Bronchial epithelial cell (primary cell): ENCODE data around the gene RHOD. TPM values are rescaled to one million over a fixed set of nuclear protein-coding genes. Genes with fewer than 3 reads are reported as not detected.

ENCODE experiments used
- DNase-seq: peaks from one replicate; pipeline ENCODE4 v3.0.0-alpha.2; 2010; ENCODE audit warnings: low read depth
- FAIRE-seq: peaks from 2 replicates; lab custom pipeline; 2011; peaks lifted over from hg19 to GRCh38; lab: Jason Lieb, UNC
- H3K27me3 ChIP-seq: 2 replicates; pipeline ENCODE4 v1.5.1; 2011; ENCODE audit warnings: low read length; ENCODE audit not compliant: control insufficient read depth, insufficient read depth
- H3K36me3 ChIP-seq: 2 replicates; pipeline ENCODE4 v1.5.1; 2011; ENCODE audit warnings: low read length; ENCODE audit not compliant: control insufficient read depth, insufficient read depth
- H3K4me3 ChIP-seq: 2 replicates; pipeline ENCODE4 v1.5.1; 2011; ENCODE audit warnings: mild to moderate bottlenecking, low read depth, low read length, control low read depth
- total RNA-seq: library from RNA; depleted of rRNA; stranded (reverse); fragments of >200 nt; gene quantifications from 2 replicates; pipeline ENCODE4 v1.2.1, GENCODE V29; 2014
- TF ChIP-seq, protein P1 (sequence below): IDR thresholded peaks from 2 replicates; pipeline ENCODE4 v1.5.1; 2011; ENCODE audit warnings: mild to moderate bottlenecking, moderate library complexity, low read length, control low read depth, inconsistent platforms; ENCODE audit not compliant: insufficient read depth, severe bottlenecking

Gene RHOD
- total RNA-seq, 1 donor from 2014 or later, result 222 TPM

DNA sequence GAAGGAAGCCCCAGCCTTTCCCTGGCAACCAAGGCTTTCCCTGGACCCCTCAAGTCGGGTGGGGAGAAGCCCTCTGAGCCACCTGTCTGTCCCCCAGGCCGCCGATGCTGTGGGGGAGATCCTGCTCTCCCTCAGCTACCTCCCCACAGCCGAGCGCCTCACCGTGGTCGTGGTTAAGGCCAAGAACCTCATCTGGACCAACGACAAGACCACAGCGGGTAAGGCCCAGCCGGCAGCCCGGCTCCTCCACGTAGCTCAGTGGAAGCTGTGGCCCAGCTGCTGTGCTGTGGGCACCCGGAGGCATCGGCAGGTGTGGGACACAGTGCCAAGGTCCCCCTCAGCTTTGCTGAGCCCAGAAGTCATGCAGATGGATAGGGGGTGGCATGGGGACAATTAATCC, 12.2 kb upstream of the RHOD start:
- FAIRE-seq, result no peak
- no peak for DNase-seq
- Histone ChIP-seq H3K36me3 (peaks cover 3% of the 10 kb centered on the region), H3K4me3 (no peak overlapping the region), H3K27me3 (no peaks in the 10 kb centered on the region)
- TF ChIP-seq, protein P1, sequence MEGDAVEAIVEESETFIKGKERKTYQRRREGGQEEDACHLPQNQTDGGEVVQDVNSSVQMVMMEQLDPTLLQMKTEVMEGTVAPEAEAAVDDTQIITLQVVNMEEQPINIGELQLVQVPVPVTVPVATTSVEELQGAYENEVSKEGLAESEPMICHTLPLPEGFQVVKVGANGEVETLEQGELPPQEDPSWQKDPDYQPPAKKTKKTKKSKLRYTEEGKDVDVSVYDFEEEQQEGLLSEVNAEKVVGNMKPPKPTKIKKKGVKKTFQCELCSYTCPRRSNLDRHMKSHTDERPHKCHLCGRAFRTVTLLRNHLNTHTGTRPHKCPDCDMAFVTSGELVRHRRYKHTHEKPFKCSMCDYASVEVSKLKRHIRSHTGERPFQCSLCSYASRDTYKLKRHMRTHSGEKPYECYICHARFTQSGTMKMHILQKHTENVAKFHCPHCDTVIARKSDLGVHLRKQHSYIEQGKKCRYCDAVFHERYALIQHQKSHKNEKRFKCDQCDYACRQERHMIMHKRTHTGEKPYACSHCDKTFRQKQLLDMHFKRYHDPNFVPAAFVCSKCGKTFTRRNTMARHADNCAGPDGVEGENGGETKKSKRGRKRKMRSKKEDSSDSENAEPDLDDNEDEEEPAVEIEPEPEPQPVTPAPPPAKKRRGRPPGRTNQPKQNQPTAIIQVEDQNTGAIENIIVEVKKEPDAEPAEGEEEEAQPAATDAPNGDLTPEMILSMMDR, result no peak

DNA sequence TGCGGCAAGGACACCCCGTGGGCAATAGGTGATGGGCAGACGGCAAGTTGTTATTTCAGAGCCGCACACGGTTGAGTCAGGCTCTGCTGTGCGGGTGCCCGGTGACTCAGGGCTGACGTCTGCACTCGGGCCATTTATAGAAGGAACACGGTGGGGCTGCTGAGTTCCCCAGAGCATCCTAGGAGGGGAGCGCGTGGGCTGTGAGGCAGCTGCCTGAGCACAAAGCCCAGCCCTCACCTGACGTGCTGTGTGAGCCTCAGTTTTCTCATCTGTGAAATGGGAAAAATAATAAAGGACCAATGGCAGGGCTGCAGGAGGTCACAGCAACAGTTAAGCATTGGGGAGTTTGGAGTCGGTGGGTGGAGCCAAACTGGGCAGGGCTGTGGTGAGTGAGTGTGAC, 11.3 kb upstream of the RHOD start:
- no peak for FAIRE-seq

GRCh38 chr11:67048515-67049130, 8.0 kb upstream of the RHOD start:
- FAIRE-seq (no peak), DNase-seq (no peak)

More for the DNA sequence above, 11.3 kb upstream of the RHOD start:
- peaks cover 3% of the 10 kb centered on the region for H3K36me3 ChIP-seq
- TF ChIP-seq, protein P1, result no peak
- peak; percentile 84 for DNase-seq
- no peaks in the 10 kb centered on the region for H3K27me3 ChIP-seq
- no peak overlapping the region for H3K4me3 ChIP-seq

GRCh38 chr11:67050139-67050538, 6.5 kb upstream of the RHOD start:
- H3K4me3 ChIP-seq, result no peak overlapping the region
- TF ChIP-seq, protein P1, result no peak

More at GRCh38 chr11:67048515-67049130, 8.0 kb upstream of the RHOD start:
- no peaks in the 10 kb centered on the region for H3K27me3 ChIP-seq
- H3K36me3 ChIP-seq, result peaks cover 1% of the 10 kb centered on the region
- TF ChIP-seq, protein P1, result no peak
- H3K4me3 ChIP-seq, result no peak overlapping the region

GRCh38 chr11:67051180-67051893, 5.3 kb upstream of the RHOD start:
- Histone ChIP-seq H3K4me3 (no peak overlapping the region), H3K27me3 (no peaks in the 10 kb centered on the region), H3K36me3 (peaks cover 1% of the 10 kb centered on the region)
- no peak for FAIRE-seq
- DNase-seq, result no peak
- TF ChIP-seq, protein P1, result no peak

More at GRCh38 chr11:67050139-67050538, 6.5 kb upstream of the RHOD start:
- FAIRE-seq (no peak), DNase-seq (no peak)
- Histone ChIP-seq H3K36me3 (peaks cover 1% of the 10 kb centered on the region), H3K27me3 (no peaks in the 10 kb centered on the region)
